MM.1S (cell line): Measurements from ENCODE around the gene MLKL.

ENCODE experiments used
- CTCF ChIP-seq: fragments of 300-600 bp; sonication (generic); IDR thresholded peaks from 2 replicates; pipeline ENCODE4 v1.5.1; 2016; ENCODE audit warnings: antibody characterized with exemption, low read length, mixed read lengths
- EZH2 ChIP-seq: fragments of 300-600 bp; sonication (generic); optimal IDR thresholded peaks from 2 replicates; pipeline ENCODE3; 2017; ENCODE audit warnings: low read depth, mild to moderate bottlenecking, antibody characterized with exemption, low read length, mixed read lengths
- EZH2phosphoT487 ChIP-seq: fragments of 300-600 bp; sonication (generic); IDR thresholded peaks from 2 replicates; pipeline ENCODE4 v1.6.1; 2018; ENCODE audit warnings: antibody characterized with exemption, low read length

GRCh38 chr16:74718741-74719610 is 18.3 kb upstream of the MLKL start:
- TF ChIP-seq CTCF (no peak), EZH2phosphoT487 (no peak), EZH2 (no peak)
